Muscle of arm (tissue), 12 donors: ENCODE data around the gene WASL. TPM values are rescaled to one million over a fixed set of nuclear protein-coding genes. Genes with fewer than 3 reads are reported as not detected.

ENCODE experiments used
- DNase-seq: peaks from one replicate; pipeline ENCODE4 v3.0.0-alpha.2; 2013
- polyA plus RNA-seq, 12 donors: library from polyadenylated mRNA; unstranded; fragments of 120-200 nt; gene quantifications; one replicate each; pipeline ENCODE4 v1.2.1, GENCODE V29; 2013; ENCODE audit not compliant: insufficient read length in 12 of 12

The WASL gene
- polyA plus RNA-seq, 12 donors = 32.1 to 40.3 (median 36.0) TPM; not detected in 1

GRCh38 chr7:123633553-123633952 lies 115.2 kb downstream of the WASL start:
- no peak for DNase-seq

- no peak for DNase-seq
These were observed 116.0 kb downstream of the WASL start for GRCh38 chr7:123632808-123633207.

Other genes starting within 250 kb of the WASL start
- under 1 TPM in 10 of 12 donors, not detected in 2; 0.27 to 0.53 (median 0.34) TPM for gene IQUB, start 214.4 kb downstream of the WASL start, polyA plus RNA-seq
- 100 to 1,000 TPM in 11 of 12 donors, not detected in 1; 101 to 168 (median 135) TPM for gene NDUFA5, start 191.2 kb downstream of the WASL start, polyA plus RNA-seq
- gene ASB15, start 147.2 kb downstream of the WASL start, polyA plus RNA-seq = 10 to 100 TPM in 1 of 12 donors, 1 to 10 TPM in 9, not detected in 2; 3.2 to 10.2 (median 6.5) TPM
- gene LMOD2, start 93.1 kb downstream of the WASL start, polyA plus RNA-seq = 100 to 1,000 TPM in 10 of 12 donors, 10 to 100 TPM in 1, not detected in 1; 75.9 to 317 (median 158) TPM
- under 1 TPM in 1 of 12 donors, not detected in 11; 0.18 TPM for gene HYAL4, start 96.2 kb upstream of the WASL start, polyA plus RNA-seq
- gene SPAM1, start 176.2 kb upstream of the WASL start, polyA plus RNA-seq = not detected